NCI-H510A treated with DMSO at 0.1 percent for 48 hours (cell line): ENCODE results near the gene HOXA2.
A peak's percentile ranks its signal among the peaks of the same experiment; 100 is the strongest.

Source experiments
- DNase-seq: peaks from one replicate; lab custom pipeline; 2025; lab: John Stamatoyannopoulos, UW

Gene HOXA2

GRCh38 chr7:27111751-27112277 lies 9.3 kb upstream of the HOXA2 start:
- DNase-seq = no peak

GRCh38 chr7:27111042-27111750 lies 8.7 kb upstream of the HOXA2 start:
- no peak for DNase-seq

- DNase-seq = no peak
Measured at GRCh38 chr7:27110186-27111031, 7.9 kb upstream of the HOXA2 start.

GRCh38 chr7:27109466-27110185 lies 7.1 kb upstream of the HOXA2 start:
- DNase-seq = no peak

- DNase-seq = peak; percentile 61
Measured at GRCh38 chr7:27108390-27109127, 6.1 kb upstream of the HOXA2 start.

- no peak for DNase-seq
Measured at GRCh38 chr7:27107391-27108381, 5.2 kb upstream of the HOXA2 start.

- no peak for DNase-seq
Measured at GRCh38 chr7:27106901-27107240, 4.4 kb upstream of the HOXA2 start.

- no peak for DNase-seq
Measured at GRCh38 chr7:27106181-27106900, 3.9 kb upstream of the HOXA2 start.

- no peak for DNase-seq
Measured at GRCh38 chr7:27105301-27106031, 3.0 kb upstream of the HOXA2 start.

- no peak for DNase-seq
Measured at GRCh38 chr7:27104341-27105058, 2.0 kb upstream of the HOXA2 start.

- DNase-seq = no peak
Measured at GRCh38 chr7:27103489-27104226, 1.2 kb upstream of the HOXA2 start.

GRCh38 chr7:27101957-27102580 lies 414 bp downstream of the HOXA2 start:
- no peak for DNase-seq

GRCh38 chr7:27101171-27101956 lies 1.1 kb downstream of the HOXA2 start:
- DNase-seq = no peak

GRCh38 chr7:27100694-27101170 lies 1.8 kb downstream of the HOXA2 start:
- DNase-seq = no peak

GRCh38 chr7:27099453-27100370 lies 2.8 kb downstream of the HOXA2 start:
- DNase-seq = no peak
